Myocyte (in vitro differentiated cells): Measurements from ENCODE around the gene GABPB2. TPM values are rescaled to one million over a fixed set of nuclear protein-coding genes. Genes with fewer than 3 reads are reported as not detected.

Source experiments
- DNase-seq: peaks from one replicate; pipeline ENCODE4 v3.0.0-alpha.2; 2012; ENCODE audit warnings: low read depth
- polyA plus RNA-seq: library from polyadenylated mRNA; unstranded; fragments of >200 nt; gene quantifications from one replicate; pipeline ENCODE4 v1.2.1, GENCODE V29; 2012; ENCODE audit warnings: missing spikeins
- total RNA-seq: library from RNA; depleted of rRNA; stranded (reverse); fragments of >200 nt; gene quantifications from 2 replicates; pipeline ENCODE4 v1.2.3, GENCODE V29; 2014

GABPB2 gene
- total RNA-seq, result 4.3 and 6.7 TPM in 2 replicates
- 3.7 TPM for polyA plus RNA-seq

GRCh38 chr1:151070474-151071276, at the start of gene GABPB2:
TSS of gene GABPB2 (plus strand) at chr1:151070761. CDS start at chr1:151088190, 17,429 bp downstream.
- DNase-seq, result peak; percentile 94

GRCh38 chr1:151024540-151025146, 45.9 kb upstream of the GABPB2 start:
- peak; percentile 91 for DNase-seq

GRCh38 chr1:151026460-151026859, 44.1 kb upstream of the GABPB2 start:
- DNase-seq, result no peak

- DNase-seq, result no peak
Observed at GRCh38 chr1:151032164-151032563, 38.4 kb upstream of the GABPB2 start.

GRCh38 chr1:151035167-151035566, 35.4 kb upstream of the GABPB2 start:
- no peak for DNase-seq

- DNase-seq, result no peak
Observed at GRCh38 chr1:151036356-151036755, 34.2 kb upstream of the GABPB2 start, which contains the start of gene BNIPL. TSS of gene BNIPL (plus strand) at chr1:151036586. CDS start at chr1:151036726, 140 bp downstream.

- DNase-seq, result no peak
Observed at GRCh38 chr1:151037032-151037431, 33.5 kb upstream of the GABPB2 start.

- DNase-seq, result no peak
Observed at GRCh38 chr1:151039521-151039920, 31.0 kb upstream of the GABPB2 start.

GRCh38 chr1:151043163-151043562, 27.4 kb upstream of the GABPB2 start:
- DNase-seq, result no peak

- peak; percentile 79 for DNase-seq
Observed at GRCh38 chr1:151047591-151047924, 23.0 kb upstream of the GABPB2 start, which contains the start of gene C1orf56. TSS of gene C1orf56 (plus strand) at chr1:151047751. CDS start at chr1:151047848, 97 bp downstream.

- DNase-seq, result peak; percentile 79
Observed at GRCh38 chr1:151047925-151048644, 22.5 kb upstream of the GABPB2 start.

GRCh38 chr1:151048645-151049032, 21.9 kb upstream of the GABPB2 start:
- DNase-seq, result no peak

- no peak for DNase-seq
Observed at GRCh38 chr1:151049458-151049857, 21.1 kb upstream of the GABPB2 start.

- DNase-seq, result peak; percentile 13
Observed at GRCh38 chr1:151050051-151050688, 20.4 kb upstream of the GABPB2 start.

- no peak for DNase-seq
Observed at GRCh38 chr1:151051356-151052009, 19.1 kb upstream of the GABPB2 start.

- no peak for DNase-seq
Observed at GRCh38 chr1:151054971-151055547, 15.5 kb upstream of the GABPB2 start.

- no peak for DNase-seq
Observed at GRCh38 chr1:151055581-151055980, 15.0 kb upstream of the GABPB2 start.

- no peak for DNase-seq
Observed at GRCh38 chr1:151056149-151056548, 14.4 kb upstream of the GABPB2 start.

GRCh38 chr1:151058692-151059091, 11.9 kb upstream of the GABPB2 start:
- DNase-seq, result peak; percentile 88
